GM11168 (cell line): ENCODE data around the gene CCDC121.
"Not testable (repeated sequence)": the region's sequence is repeated elsewhere in the genome, so short reads cannot be mapped to it uniquely, and the experiment has no call there.

ENCODE experiments used
- in situ Hi-C: fragments of 300-500 bp; cut with MboI; formaldehyde crosslinking; loops from one replicate; pipeline ENCODE4 v1.12.0; 2022; ENCODE audit warnings: low sequenced_read_pairs; ENCODE audit not compliant: unreplicated experiment

The CCDC121 gene

GRCh38 chr2:27638037-27638637 is 9.3 kb upstream of the CCDC121 start:
- in situ Hi-C loops: no loop called here

GRCh38 chr2:27636766-27637165 is 8.0 kb upstream of the CCDC121 start:
- in situ Hi-C loops: no loop called here

GRCh38 chr2:27634291-27634690 is 5.5 kb upstream of the CCDC121 start:
- in situ Hi-C loops: no loop called here

- in situ Hi-C loops: not testable (repeated sequence)
These were observed 1.4 kb upstream of the CCDC121 start for GRCh38 chr2:27630257-27630656.

- in situ Hi-C loops: no loop called here
These were observed 647 bp downstream of the CCDC121 start for GRCh38 chr2:27627963-27628766.

- in situ Hi-C loops: not testable (repeated sequence)
These were observed 1.9 kb downstream of the CCDC121 start for GRCh38 chr2:27626921-27627320.

- in situ Hi-C loops: not testable (repeated sequence)
These were observed 2.5 kb downstream of the CCDC121 start for GRCh38 chr2:27626323-27626722.

- in situ Hi-C loops: no loop called here
These were observed 3.9 kb downstream of the CCDC121 start for GRCh38 chr2:27624943-27625342.

- in situ Hi-C loops: no loop called here
These were observed 5.9 kb downstream of the CCDC121 start for GRCh38 chr2:27622921-27623384.

- in situ Hi-C loops: no loop called here
These were observed 7.3 kb downstream of the CCDC121 start for GRCh38 chr2:27621524-27621923.

GRCh38 chr2:27615316-27615715 is 13.5 kb downstream of the CCDC121 start:
- in situ Hi-C loops: no loop called here

GRCh38 chr2:27613985-27614384 is 14.8 kb downstream of the CCDC121 start:
- in situ Hi-C loops: no loop called here

- in situ Hi-C loops: no loop called here
These were observed 22.2 kb downstream of the CCDC121 start for GRCh38 chr2:27606611-27607010.

- in situ Hi-C loops: no loop called here
These were observed 32.2 kb downstream of the CCDC121 start for GRCh38 chr2:27596627-27597026.

GRCh38 chr2:27595412-27595811 is 33.4 kb downstream of the CCDC121 start:
- in situ Hi-C loops: not testable (repeated sequence)

- in situ Hi-C loops: not testable (repeated sequence)
These were observed 34.6 kb downstream of the CCDC121 start for GRCh38 chr2:27594020-27594703.

GRCh38 chr2:27593240-27593639 is 35.6 kb downstream of the CCDC121 start:
- in situ Hi-C loops: no loop called here

GRCh38 chr2:27591745-27592144 is 37.1 kb downstream of the CCDC121 start:
- in situ Hi-C loops: no loop called here

GRCh38 chr2:27588308-27588707 is 40.5 kb downstream of the CCDC121 start:
- in situ Hi-C loops: no loop called here

GRCh38 chr2:27587025-27587424 is 41.8 kb downstream of the CCDC121 start:
- in situ Hi-C loops: no loop called here

GRCh38 chr2:27584597-27584996 is 44.2 kb downstream of the CCDC121 start:
- in situ Hi-C loops: no loop called here
